Prostate gland (tissue), 2 donors: Measurements from ENCODE around the gene PYCR2. TPM values are rescaled to one million over a fixed set of nuclear protein-coding genes. Genes with fewer than 3 reads are reported as not detected.

ENCODE experiments used
- DNase-seq: peaks from one replicate; pipeline ENCODE4 v3.0.0-alpha.2; 2019; ENCODE audit warnings: low spot score
- H3K27ac ChIP-seq, 2 donors: fragments of 200-600 bp; sonication (generic); 2 replicates each; pipeline ENCODE4 v1.5.1; 2017 to 2019
- H3K27me3 ChIP-seq: fragments of 200-600 bp; sonication (generic); replicated peaks from 2 replicates; pipeline ENCODE4 v1.5.1; 2019; ENCODE audit not compliant: insufficient read depth
- H3K36me3 ChIP-seq, 2 donors: fragments of 200-600 bp; sonication (generic); 1 replicate in 1 of 2; 2 replicates in 1 of 2; pipeline versions ENCODE4 v1.5.1 to v1.8.1; 2017 to 2019
- H3K4me1 ChIP-seq: fragments of 200-600 bp; sonication (generic); replicated peaks from 2 replicates; pipeline ENCODE4 v1.5.1; 2019
- H3K4me3 ChIP-seq, 2 donors: fragments of 200-600 bp; sonication (generic); 2 replicates each; pipeline ENCODE4 v1.5.1; 2017 to 2019
- H3K9me3 ChIP-seq: fragments of 200-600 bp; sonication (generic); 2 replicates; pipeline ENCODE4 v1.5.1; 2017
- POLR2A ChIP-seq: fragments of 450-650 bp; IDR thresholded peaks from one replicate; pipeline ENCODE4 v1.6.1; 2016; ENCODE audit warnings: antibody characterized with exemption, mild to moderate bottlenecking
- POLR2AphosphoS5 ChIP-seq: sonication (generic); formaldehyde crosslinking; IDR thresholded peaks from one replicate; pipeline ENCODE4 v1.6.1; 2017; ENCODE audit warnings: antibody characterized with exemption
- WGBS: methylation state at CpG from one replicate; pipeline ENCODE4 v1.1.5; 2018; 5-methylcytosine and 5-hydroxymethylcytosine counted together
- intact Hi-C: fragments of 100-400 bp; cut with DNase I; formaldehyde crosslinking; loops from one replicate; pipeline ENCODE4 v1.14.2; 2022
- total RNA-seq, 2 donors: library from RNA; depleted of rRNA; stranded (reverse); fragments of >200 nt; gene quantifications; one replicate each; pipeline ENCODE4 v1.1.0, GENCODE V29; 2016
- TF ChIP-seq, protein P1 (sequence below), 4 experiments: fragments of 200-600 bp in 2 of 4; fragments of 450-650 bp in 2 of 4; sonication (generic) in 2 of 4; IDR thresholded peaks; 1 replicate in 3 of 4; 2 replicates in 1 of 4; pipeline ENCODE4 v1.5.1; 2016 to 2019; ENCODE audit warnings: antibody characterized with exemption in 4 of 4, mild to moderate bottlenecking in 2 of 4, moderate library complexity in 2 of 4

PYCR2 gene
- total RNA-seq, 2 donors from 2014 or later = 70.8 to 80.2 TPM

DNA sequence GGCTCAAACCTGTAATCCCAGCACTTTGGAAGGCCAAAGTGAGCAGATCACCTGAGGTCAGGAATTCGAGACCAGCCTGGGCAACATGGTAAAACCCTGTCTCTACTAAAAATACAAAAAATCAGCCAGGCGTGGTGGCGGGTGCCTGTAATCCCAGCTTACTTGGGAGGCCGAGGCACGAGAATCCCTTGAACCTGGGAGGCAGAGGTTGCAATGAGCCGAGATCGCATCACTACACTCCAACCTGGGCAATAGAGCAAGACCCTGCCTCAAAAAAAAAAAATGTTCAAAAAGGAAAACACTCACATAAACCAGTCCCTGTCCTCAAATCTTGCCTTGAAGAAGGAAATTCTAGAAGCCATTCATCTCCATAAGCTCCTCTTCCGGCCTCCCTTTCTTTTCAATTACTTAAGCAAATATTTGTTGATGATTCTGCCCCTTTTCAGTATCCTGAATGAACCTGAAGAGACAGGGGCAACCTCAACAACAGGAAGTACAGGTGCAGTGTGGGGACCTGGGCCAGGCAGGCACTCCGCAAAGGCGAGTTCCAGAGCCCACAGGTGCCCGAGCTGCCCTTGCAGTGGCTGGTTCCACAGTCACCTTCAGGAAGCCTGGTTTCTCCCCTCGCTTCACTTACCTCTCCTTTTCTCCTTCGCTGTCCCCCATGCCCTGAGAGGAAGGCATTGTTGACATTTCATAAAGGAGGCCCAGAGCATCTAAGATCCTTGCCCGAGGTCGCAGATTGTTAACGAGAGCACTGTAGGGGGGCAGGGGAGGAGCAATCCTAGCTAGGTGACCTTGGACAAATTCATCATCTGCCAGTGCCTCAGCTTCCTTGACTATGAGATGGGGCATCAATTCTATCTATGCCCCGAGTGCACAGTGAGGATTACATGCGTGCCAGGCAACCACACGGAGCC lies 26.2 kb downstream of the PYCR2 start:
- H3K9me3 ChIP-seq = no peaks in the 10 kb centered on the region
- TF ChIP-seq POLR2A (no peak), POLR2AphosphoS5 (no peak)
- TF ChIP-seq, protein P1, sequence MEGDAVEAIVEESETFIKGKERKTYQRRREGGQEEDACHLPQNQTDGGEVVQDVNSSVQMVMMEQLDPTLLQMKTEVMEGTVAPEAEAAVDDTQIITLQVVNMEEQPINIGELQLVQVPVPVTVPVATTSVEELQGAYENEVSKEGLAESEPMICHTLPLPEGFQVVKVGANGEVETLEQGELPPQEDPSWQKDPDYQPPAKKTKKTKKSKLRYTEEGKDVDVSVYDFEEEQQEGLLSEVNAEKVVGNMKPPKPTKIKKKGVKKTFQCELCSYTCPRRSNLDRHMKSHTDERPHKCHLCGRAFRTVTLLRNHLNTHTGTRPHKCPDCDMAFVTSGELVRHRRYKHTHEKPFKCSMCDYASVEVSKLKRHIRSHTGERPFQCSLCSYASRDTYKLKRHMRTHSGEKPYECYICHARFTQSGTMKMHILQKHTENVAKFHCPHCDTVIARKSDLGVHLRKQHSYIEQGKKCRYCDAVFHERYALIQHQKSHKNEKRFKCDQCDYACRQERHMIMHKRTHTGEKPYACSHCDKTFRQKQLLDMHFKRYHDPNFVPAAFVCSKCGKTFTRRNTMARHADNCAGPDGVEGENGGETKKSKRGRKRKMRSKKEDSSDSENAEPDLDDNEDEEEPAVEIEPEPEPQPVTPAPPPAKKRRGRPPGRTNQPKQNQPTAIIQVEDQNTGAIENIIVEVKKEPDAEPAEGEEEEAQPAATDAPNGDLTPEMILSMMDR (IDR thresholded peaks at IDR 0.05) = no peak
- no peaks in the 10 kb centered on the region for H3K36me3 ChIP-seq
- no peak overlapping the region for H3K4me3 ChIP-seq
- no peak for DNase-seq
- no peaks in the 10 kb centered on the region for H3K27me3 ChIP-seq
- peak overlapping the region in 1 of 2 donors; percentile 52 for H3K27ac ChIP-seq
- no peaks in the 10 kb centered on the region for H3K4me1 ChIP-seq
- WGBS = 85% methylated on average over 19 of the region's 19 CpGs
- intact Hi-C loops = no loop called here

DNA sequence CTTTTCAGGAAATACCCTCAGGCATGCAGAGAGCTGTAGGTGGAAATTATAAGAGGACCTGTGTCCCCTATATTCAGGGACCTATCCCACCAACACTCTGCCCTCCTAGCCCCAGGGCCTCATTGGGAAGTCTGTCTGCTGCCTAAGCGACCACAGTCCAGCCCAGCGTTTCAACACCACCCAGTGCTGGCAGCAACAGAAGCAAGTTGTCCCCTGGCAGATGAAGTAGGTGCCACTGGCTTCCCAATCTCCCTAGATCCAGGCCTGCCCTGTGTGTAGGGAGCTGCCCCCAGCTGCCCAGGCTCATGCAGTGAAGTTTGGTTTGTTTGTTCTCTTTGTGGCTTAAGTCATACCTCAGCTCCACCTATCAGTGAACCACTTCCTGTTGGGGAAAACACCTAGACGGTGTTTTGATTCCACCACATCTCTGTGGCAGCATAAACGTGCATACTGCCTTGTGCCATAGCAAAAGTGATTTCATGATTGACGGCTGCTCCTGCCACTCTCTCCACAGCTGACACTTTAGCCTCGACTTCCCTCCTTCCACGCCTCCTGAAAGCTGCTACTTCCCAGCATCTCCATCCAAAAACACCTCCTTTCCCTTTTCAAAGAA lies 27.0 kb downstream of the PYCR2 start:
- intact Hi-C loops = no loop called here
- Histone ChIP-seq H3K4me3 (no peak overlapping the region), H3K27ac (peak overlapping the region; percentile 2 to 52)

DNA sequence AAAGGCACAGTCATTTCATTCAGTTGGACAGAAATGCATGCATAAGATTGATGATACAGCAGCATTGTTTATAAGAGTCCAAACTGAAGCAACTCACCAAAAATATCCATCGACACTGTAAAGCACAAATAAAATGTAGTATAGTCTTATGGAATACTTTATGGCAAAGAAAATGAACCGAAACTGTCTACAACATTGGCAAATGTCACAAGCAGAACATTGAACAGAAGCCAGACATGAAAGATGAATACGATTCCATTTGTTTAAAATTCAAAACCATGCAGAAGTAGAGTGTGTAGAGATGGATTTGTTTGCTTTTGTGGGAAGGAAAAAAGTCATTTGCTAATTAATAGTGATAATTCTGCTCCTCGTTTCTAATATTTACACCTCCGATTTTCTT lies 27.6 kb downstream of the PYCR2 start:
- TF ChIP-seq, protein P1 (IDR thresholded peaks at IDR 0.05) = no peak
- TF ChIP-seq POLR2A (no peak), POLR2AphosphoS5 (no peak)
- H3K4me3 ChIP-seq = no peak overlapping the region
- 64% methylated on average over 5 of the region's 5 CpGs for WGBS
- no peaks in the 10 kb centered on the region for H3K4me1 ChIP-seq
- no peak for DNase-seq
- no peaks in the 10 kb centered on the region for H3K9me3 ChIP-seq
- peak overlapping the region in 1 of 2 donors; percentile 2 for H3K27ac ChIP-seq
- H3K36me3 ChIP-seq = no peaks in the 10 kb centered on the region
- intact Hi-C loops = no loop called here
- H3K27me3 ChIP-seq = no peaks in the 10 kb centered on the region

More for the DNA sequence above, 27.0 kb downstream of the PYCR2 start:
- H3K9me3 ChIP-seq = no peaks in the 10 kb centered on the region
- peak; percentile 48 for TF ChIP-seq POLR2A
- TF ChIP-seq, protein P1 (IDR thresholded peaks at IDR 0.05) = no peak
- TF ChIP-seq POLR2AphosphoS5 = peak; percentile 79
- 56% methylated on average over 7 of the region's 7 CpGs for WGBS
- H3K27me3 ChIP-seq = no peaks in the 10 kb centered on the region
- H3K36me3 ChIP-seq = no peaks in the 10 kb centered on the region
- H3K4me1 ChIP-seq = no peaks in the 10 kb centered on the region
- peak; percentile 67 for DNase-seq

DNA sequence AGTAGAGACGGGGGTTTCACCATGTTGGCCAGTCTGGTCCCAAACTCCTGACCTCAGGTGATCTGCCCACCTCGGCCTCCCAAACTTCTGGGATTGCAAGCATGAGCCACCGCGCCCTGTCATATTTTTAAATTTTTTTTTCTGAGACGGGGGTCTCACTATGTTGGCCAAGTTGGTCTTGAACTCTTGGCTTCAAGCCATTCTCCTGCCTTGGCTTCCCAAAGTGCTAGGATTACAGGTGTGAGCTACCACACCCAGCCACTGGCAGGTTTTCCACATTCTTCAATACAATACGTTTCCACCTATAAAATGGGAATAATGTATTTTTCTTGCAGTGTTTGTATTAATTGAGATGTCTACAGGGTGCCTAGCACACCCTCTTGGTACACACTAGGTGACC lies 31.7 kb downstream of the PYCR2 start:
- TF ChIP-seq POLR2A = no peak
- Histone ChIP-seq H3K36me3 (no peaks in the 10 kb centered on the region), H3K4me3 (no peak overlapping the region), H3K4me1 (peaks cover 10% of the 10 kb centered on the region), H3K27ac (peak overlapping the region; percentile 86 to 91), H3K27me3 (no peaks in the 10 kb centered on the region), H3K9me3 (no peaks in the 10 kb centered on the region)
- intact Hi-C loops = no loop called here
- 88% methylated on average over 6 of the region's 6 CpGs for WGBS
- no peak for DNase-seq

DNA sequence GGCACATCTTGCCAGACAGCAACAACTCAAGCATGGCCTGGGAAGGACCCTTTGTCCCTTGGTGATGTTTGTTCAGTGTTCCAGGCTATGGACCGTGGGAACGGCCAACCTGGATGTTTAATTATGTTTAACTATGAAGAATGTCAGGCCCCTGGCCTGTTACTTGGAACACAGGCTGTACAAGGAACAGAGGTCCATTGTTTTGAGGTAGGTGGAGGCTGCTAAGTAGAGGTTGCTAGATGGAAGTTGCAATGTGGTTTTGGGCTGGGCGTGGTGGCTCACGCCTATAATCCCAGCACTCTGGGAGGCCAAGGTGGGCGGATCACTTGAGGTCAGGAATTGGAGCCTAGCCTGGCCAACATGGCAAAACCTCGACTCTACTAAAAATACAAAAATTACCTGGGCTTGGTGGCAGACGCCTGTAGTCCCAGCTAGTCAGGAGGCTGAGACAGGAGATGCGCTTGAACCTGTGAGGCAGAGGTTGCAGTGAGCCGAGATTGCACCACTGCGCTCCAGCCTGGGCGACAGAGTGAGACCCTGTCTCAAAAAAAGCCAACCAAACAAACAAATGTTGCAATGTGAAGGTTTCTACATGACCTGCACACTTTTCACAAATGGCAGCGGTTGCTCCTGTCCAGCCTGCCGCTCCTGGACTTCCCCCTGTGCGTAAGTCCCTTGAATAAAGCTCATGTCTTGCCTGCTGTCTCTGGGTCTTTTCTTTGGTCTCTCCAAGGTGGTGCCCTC lies 32.6 kb downstream of the PYCR2 start:
- Histone ChIP-seq H3K4me3 (no peak overlapping the region), H3K27me3 (no peaks in the 10 kb centered on the region), H3K36me3 (no peaks in the 10 kb centered on the region), H3K9me3 (no peaks in the 10 kb centered on the region), H3K27ac (peak overlapping the region; percentile 86 to 91), H3K4me1 (peaks cover 10% of the 10 kb centered on the region)
- TF ChIP-seq POLR2AphosphoS5 = peak; percentile 86
- TF ChIP-seq, protein P1 (IDR thresholded peaks at IDR 0.05) = no peak
- intact Hi-C loops = no loop called here
- WGBS = 69% methylated on average over 14 of the region's 14 CpGs
- peak; percentile 87 for DNase-seq
